Endothelial cell of umbilical vein (primary cell): ENCODE measurements around the gene PIK3C3. TPM values are rescaled to one million over a fixed set of nuclear protein-coding genes. Genes with fewer than 3 reads are reported as not detected.

Source experiments
- BruUV-seq: library from RNA; stranded (reverse); fragments of 400-500 nt; replicated peaks from 2 replicates; lab custom pipeline; 2021; lab: Mats Ljungman, UMichigan
- CTCF ChIA-PET: fragments of 300-600, 350-600 bp; sonication (Branson Sonifier 250); formaldehyde crosslinking; loops from one replicate; lab custom pipeline; 2021; ENCODE audit warnings: antibody characterized with exemption, inconsistent platforms; lab: Charles Lee
- POLR2A ChIA-PET: fragments of 300-600, 350-600 bp; sonication (Branson Sonifier 250); formaldehyde crosslinking; loops from one replicate; lab custom pipeline; 2021; ENCODE audit warnings: antibody characterized with exemption, inconsistent platforms; lab: Charles Lee
- DNase-seq: peaks from one replicate; pipeline ENCODE4 v3.0.0-alpha.2; 2011; ENCODE audit warnings: low read depth, low spot score
- FAIRE-seq: peaks from 2 replicates; lab custom pipeline; 2011; peaks lifted over from hg19 to GRCh38; lab: Jason Lieb, UNC
- H2AFZ ChIP-seq: 2 replicates; pipeline ENCODE4 v1.6.0; 2012; ENCODE audit warnings: low read depth, low read length, control low read depth, inconsistent platforms
- H3K27ac ChIP-seq: 2 replicates; pipeline ENCODE4 v1.5.1; 2011; ENCODE audit warnings: low read depth, mild to moderate bottlenecking, control low read depth, low read length, moderate library complexity; ENCODE audit not compliant: insufficient read depth
- H3K27me3 ChIP-seq, 2 experiments: 2 replicates each; pipeline versions ENCODE4 v1.6.0 to v1.6.1; 2011; ENCODE audit warnings: low read length in 2 of 2, mixed read lengths in 1 of 2; ENCODE audit not compliant: control insufficient read depth in 2 of 2, insufficient read depth in 2 of 2
- H3K36me3 ChIP-seq, 2 experiments: 2 replicates in 1 of 2; 3 replicates in 1 of 2; pipeline ENCODE4 v1.5.1; 2011; ENCODE audit warnings: low read length in 2 of 2, mild to moderate bottlenecking in 1 of 2, moderate library complexity in 1 of 2; ENCODE audit not compliant: control insufficient read depth in 2 of 2, insufficient read depth in 2 of 2; ENCODE audit errors: extremely low read depth in 1 of 2
- H3K4me1 ChIP-seq: 3 replicates; pipeline ENCODE4 v1.5.1; 2011; ENCODE audit warnings: mild to moderate bottlenecking, low read length; ENCODE audit not compliant: control insufficient read depth, insufficient read depth; ENCODE audit errors: extremely low read depth
- H3K4me2 ChIP-seq: 2 replicates; pipeline ENCODE4 v1.6.1; 2011; ENCODE audit warnings: low read length, control low read depth, mixed read lengths; ENCODE audit not compliant: insufficient read depth
- H3K4me3 ChIP-seq, 3 experiments: fragments of 200-600 bp in 1 of 3; sonication (generic), shearing (Covaris generic) in 1 of 3; replicated peaks in 1 of 3; 2 replicates each; pipeline ENCODE4 v1.5.1; 2011 to 2016; ENCODE audit warnings: control low read depth in 3 of 3, low read length in 3 of 3, mild to moderate bottlenecking in 2 of 3, inconsistent platforms in 1 of 3, low read depth in 1 of 3, moderate library complexity in 1 of 3; ENCODE audit not compliant: insufficient read depth in 1 of 3
- H3K79me2 ChIP-seq: 2 replicates; pipeline ENCODE4 v1.6.0; 2012; ENCODE audit warnings: low read length, inconsistent platforms; ENCODE audit not compliant: control insufficient read depth, insufficient read depth
- H3K9ac ChIP-seq: replicated peaks from 2 replicates; pipeline ENCODE3; 2011; ENCODE audit warnings: low read length, control low read depth; ENCODE audit not compliant: insufficient read depth; ENCODE audit errors: extremely low read depth
- H3K9me1 ChIP-seq: replicated peaks from 3 replicates; pipeline ENCODE4 v1.6.0; 2011; ENCODE audit warnings: mild to moderate bottlenecking, low read length; ENCODE audit not compliant: control insufficient read depth, insufficient read depth; ENCODE audit errors: extremely low read depth
- H3K9me3 ChIP-seq: replicated peaks from 2 replicates; pipeline ENCODE4 v1.5.1; 2012; ENCODE audit warnings: low read length, inconsistent platforms; ENCODE audit not compliant: control insufficient read depth, insufficient read depth
- H4K20me1 ChIP-seq: replicated peaks from 2 replicates; pipeline ENCODE3; 2011; ENCODE audit warnings: mild to moderate bottlenecking, low read length; ENCODE audit not compliant: control insufficient read depth, insufficient read depth; ENCODE audit errors: extremely low read depth
- CTCF ChIP-seq, 2 donors: IDR thresholded peaks; 1 replicate in 1 of 2; 2 replicates in 1 of 2; pipeline ENCODE4 v1.5.1; 2011; ENCODE audit warnings: low read length in 2 of 2, mild to moderate bottlenecking in 2 of 2, moderate library complexity in 2 of 2, control low read depth in 1 of 2, inconsistent platforms in 1 of 2, low read depth in 1 of 2; ENCODE audit not compliant: insufficient read depth in 1 of 2; ENCODE audit errors: extremely low read depth in 1 of 2
- EZH2 ChIP-seq: IDR thresholded peaks from 2 replicates; pipeline ENCODE4 v1.6.1; 2012; ENCODE audit warnings: borderline replicate concordance, low read depth, mild to moderate bottlenecking, moderate library complexity, low read length, inconsistent platforms; ENCODE audit not compliant: severe bottlenecking
- FOS ChIP-seq: IDR thresholded peaks from 2 replicates; pipeline ENCODE4 v1.6.1; 2011; ENCODE audit warnings: mild to moderate bottlenecking, low read length, moderate library complexity, borderline replicate concordance; ENCODE audit not compliant: insufficient read depth
- GATA2 ChIP-seq: IDR thresholded peaks from 2 replicates; pipeline ENCODE4 v1.7.0; 2011; ENCODE audit warnings: low read depth, mild to moderate bottlenecking, moderate library complexity, mixed read lengths, low read length; ENCODE audit not compliant: insufficient read length, insufficient read depth
- JUN ChIP-seq: IDR thresholded peaks from 2 replicates; pipeline ENCODE4 v1.6.1; 2011; ENCODE audit warnings: borderline replicate concordance, low read depth; ENCODE audit not compliant: insufficient read length, insufficient read depth
- MAX ChIP-seq: IDR thresholded peaks from 2 replicates; pipeline ENCODE4 v1.6.1; 2011; ENCODE audit not compliant: insufficient read depth, insufficient read length
- MYC ChIP-seq: IDR thresholded peaks from one replicate; pipeline ENCODE4 v1.6.1; 2011; ENCODE audit warnings: mild to moderate bottlenecking, low read depth, low read length
- POLR2A ChIP-seq: IDR thresholded peaks from 2 replicates; pipeline ENCODE4 v1.6.1; 2012; ENCODE audit warnings: low read depth, mild to moderate bottlenecking, control low read depth, low read length
- POLR2AphosphoS5 ChIP-seq: IDR thresholded peaks from 2 replicates; pipeline ENCODE4 v1.6.1; 2012; ENCODE audit warnings: low read depth, mild to moderate bottlenecking, control low read depth, low read length, moderate library complexity; ENCODE audit not compliant: insufficient read depth
- dilution Hi-C: fragments of 300-500 bp; cut with MboI; formaldehyde crosslinking; loops from one replicate; pipeline ENCODE4 v1.15.0; 2019; ENCODE audit warnings: low sequenced_read_pairs; ENCODE audit not compliant: extremely low pct_ligation_motif_present
- intact Hi-C: fragments of 100-400 bp; cut with micrococcal nuclease; formaldehyde crosslinking; loops from one replicate; pipeline ENCODE4 v1.10.0; 2022
- polyA plus RNA-seq, 4 experiments: library from polyadenylated mRNA; depleted of rRNA in 3 of 4; stranded (reverse) in 3 of 4; unstranded in 1 of 4; fragments of >200 nt; gene quantifications; 2 replicates each; pipeline versions ENCODE4 v1.2.1 to v1.2.3, GENCODE V29; 2011 to 2012; ENCODE audit warnings: missing spikeins in 1 of 4
- total RNA-seq: library from RNA; stranded (reverse); gene quantifications from 2 replicates; pipeline ENCODE4 v1.2.3, GENCODE V29; 2021

PIK3C3 gene
- total and polyA plus RNA-seq, 2 donors (not counting 3 experiments of a cell fraction or from before 2014, with no cell fraction given) = 19.5 to 47.3 TPM

GRCh38 chr18:42107287-42107686 is 152.3 kb downstream of the PIK3C3 start:
- Histone ChIP-seq H3K79me2 (no peaks in the 10 kb centered on the region), H3K9me1 (no peaks in the 10 kb centered on the region), H3K9ac (no peak overlapping the region), H3K4me3 (no peak overlapping the region), H2AFZ (no peak overlapping the region), H3K27me3 (peaks cover 0 to 2% of the 10 kb centered on the region in 2 experiments), H3K4me1 (no peaks in the 10 kb centered on the region), H3K9me3 (no peaks in the 10 kb centered on the region), H3K36me3 (no peaks in the 10 kb centered on the region), H4K20me1 (no peaks in the 10 kb centered on the region), H3K4me2 (no peak overlapping the region), H3K27ac (no peak overlapping the region)
- FAIRE-seq (no peak), DNase-seq (no peak)
- intact Hi-C loops (no loop called here), dilution Hi-C loops (no loop called here)
- TF ChIP-seq GATA2 = no peak
- TF ChIP-seq JUN = no peak
- TF ChIP-seq POLR2AphosphoS5 = no peak
- TF ChIP-seq POLR2A = no peak
- TF ChIP-seq MYC = no peak
- no peak for TF ChIP-seq EZH2
- no peak for TF ChIP-seq MAX
- no peak for TF ChIP-seq FOS
- TF ChIP-seq CTCF (IDR thresholded peaks at IDR 0.05; ENCODE audit: extremely low read depth in 1 of 2, insufficient read depth in 1 of 2, low read depth in 1 of 2, low read length in 2 of 2) = no peak
- CTCF ChIA-PET = interaction anchor here (1.9 kb wide), 1 partner anchor 54 kb away, joined by 7 read pairs; no protein-coding TSS in a partner anchor
- POLR2A ChIA-PET = no interaction called here
- no TSS peak for BruUV-seq
